Liver (tissue), 9 donors: ENCODE data around the gene TRAF7. TPM values are rescaled to one million over a fixed set of nuclear protein-coding genes. Genes with fewer than 3 reads are reported as not detected.

ENCODE experiments used
- DNase-seq: peaks from one replicate; pipeline ENCODE4 v3.0.0-alpha.2; 2017; ENCODE audit warnings: low spot score
- H3K27ac ChIP-seq, 2 donors: one replicate each; pipeline ENCODE4 v1.7.0; 2013; ENCODE audit warnings: inconsistent platforms in 2 of 2, low read length in 2 of 2, control low read depth in 1 of 2, low read depth in 1 of 2, mild to moderate bottlenecking in 1 of 2
- H3K27me3 ChIP-seq, 4 donors: one replicate each; pipeline versions ENCODE4 v1.6.1 to v1.7.0; 2013; ENCODE audit warnings: low read length in 3 of 4, inconsistent platforms in 1 of 4, mild to moderate bottlenecking in 1 of 4, moderate library complexity in 1 of 4; ENCODE audit not compliant: control insufficient read depth in 4 of 4, insufficient read depth in 4 of 4
- H3K36me3 ChIP-seq, 4 donors: one replicate each; pipeline versions ENCODE4 v1.6.1 to v1.7.0; 2013; ENCODE audit warnings: low read length in 3 of 4, mild to moderate bottlenecking in 3 of 4, low read depth in 1 of 4, moderate library complexity in 1 of 4; ENCODE audit not compliant: control insufficient read depth in 4 of 4, insufficient read depth in 3 of 4
- H3K4me1 ChIP-seq, 4 donors: one replicate each; pipeline versions ENCODE4 v1.6.1 to v1.7.0; 2013; ENCODE audit warnings: low read length in 3 of 4, mild to moderate bottlenecking in 3 of 4, moderate library complexity in 1 of 4; ENCODE audit not compliant: control insufficient read depth in 4 of 4, insufficient read depth in 4 of 4
- H3K4me3 ChIP-seq, 3 donors: one replicate each; pipeline versions ENCODE4 v1.6.1 to v1.7.0; 2013; ENCODE audit warnings: low read length in 3 of 3, control low read depth in 1 of 3, low read depth in 1 of 3, mild to moderate bottlenecking in 1 of 3
- H3K9ac ChIP-seq, 2 donors: one replicate each; pipeline ENCODE4 v1.7.0; 2013; ENCODE audit warnings: low read length in 2 of 2, mild to moderate bottlenecking in 2 of 2, moderate library complexity in 2 of 2, control low read depth in 1 of 2, low read depth in 1 of 2
- H3K9me3 ChIP-seq, 4 donors: one replicate each; pipeline versions ENCODE4 v1.6.1 to v1.7.0; 2013; ENCODE audit warnings: low read length in 3 of 4; ENCODE audit not compliant: control insufficient read depth in 4 of 4
- CTCF ChIP-seq: fragments of 150-350 bp; IDR thresholded peaks from 2 replicates; pipeline ENCODE4 v1.5.1; 2017; ENCODE audit warnings: improper control_type of control experiment, low read depth, low read length; ENCODE audit not compliant: missing input control
- EGR1 ChIP-seq, 2 donors: IDR thresholded peaks; 2 replicates each; pipeline ENCODE4 v1.6.1; 2016 to 2018; ENCODE audit warnings: antibody characterized with exemption in 2 of 2, low read depth in 2 of 2
- FOXA1 ChIP-seq: IDR thresholded peaks from 2 replicates; pipeline ENCODE4 v1.6.1; 2016; ENCODE audit warnings: antibody characterized with exemption
- FOXA2 ChIP-seq: IDR thresholded peaks from 2 replicates; pipeline ENCODE4 v1.6.1; 2016; ENCODE audit warnings: antibody characterized with exemption
- GABPA ChIP-seq, 2 donors: IDR thresholded peaks in 1 of 2; conservative IDR thresholded peaks in 1 of 2; 2 replicates each; pipeline ENCODE4 v1.6.1; 2016; ENCODE audit warnings: antibody characterized with exemption in 2 of 2, mild to moderate bottlenecking in 1 of 2, moderate library complexity in 1 of 2
- HNF4A ChIP-seq, 2 donors: conservative IDR thresholded peaks; 2 replicates each; pipeline ENCODE4 v1.6.1; 2016; ENCODE audit warnings: antibody characterized with exemption in 2 of 2, mild to moderate bottlenecking in 2 of 2
- HNF4G ChIP-seq: IDR thresholded peaks from 2 replicates; pipeline ENCODE4 v1.6.1; 2016; ENCODE audit warnings: antibody characterized with exemption
- JUND ChIP-seq, 2 donors: IDR thresholded peaks; 2 replicates each; pipeline ENCODE4 v1.6.1; 2016; ENCODE audit warnings: antibody characterized with exemption in 2 of 2
- NR2F2 ChIP-seq: IDR thresholded peaks from 2 replicates; pipeline ENCODE4 v1.6.1; 2016; ENCODE audit warnings: antibody characterized with exemption
- RAD21 ChIP-seq, 2 donors: IDR thresholded peaks; 2 replicates each; pipeline ENCODE4 v1.6.1; 2016; ENCODE audit warnings: antibody characterized with exemption in 2 of 2, mild to moderate bottlenecking in 2 of 2
- REST ChIP-seq: IDR thresholded peaks from 2 replicates; pipeline ENCODE4 v1.6.1; 2016; ENCODE audit warnings: antibody characterized with exemption, mild to moderate bottlenecking
- RXRA ChIP-seq, 2 donors: IDR thresholded peaks; 2 replicates each; pipeline ENCODE4 v1.6.1; 2017 to 2018; ENCODE audit warnings: antibody characterized with exemption in 2 of 2, mild to moderate bottlenecking in 1 of 2
- SP1 ChIP-seq: IDR thresholded peaks from 2 replicates; pipeline ENCODE4 v1.6.1; 2018; ENCODE audit warnings: antibody characterized with exemption, mild to moderate bottlenecking
- TAF1 ChIP-seq: conservative IDR thresholded peaks from 2 replicates; pipeline ENCODE4 v1.6.1; 2016; ENCODE audit warnings: antibody characterized with exemption, mild to moderate bottlenecking
- YY1 ChIP-seq: IDR thresholded peaks from 2 replicates; pipeline ENCODE4 v1.6.1; 2016; ENCODE audit warnings: antibody characterized with exemption, mild to moderate bottlenecking
- ZBTB33 ChIP-seq: IDR thresholded peaks from 2 replicates; pipeline ENCODE4 v1.6.1; 2016; ENCODE audit warnings: antibody characterized with exemption
- WGBS: extraction: QIAGEN DNeasy Blood & Tissue Kit; methylation state at CpG from one replicate; pipeline ENCODE4 v1.1.7; 2013; 5-methylcytosine and 5-hydroxymethylcytosine counted together
- polyA plus RNA-seq, 2 donors: library from polyadenylated mRNA; stranded (reverse) in 1 of 2; unstranded in 1 of 2; fragments of 200-250 nt in 1 of 2; fragments of >200 nt in 1 of 2; fragmentation: Nextera tagmentation in 1 of 2; extraction: Ambion mirVana in 1 of 2; gene quantifications; one replicate each; pipeline versions ENCODE4 v1.2.1 to v1.2.3, GENCODE V29; 2013 to 2015
- total RNA-seq, 2 donors: library from RNA; depleted of rRNA; stranded (reverse); fragments of >200 nt; gene quantifications; one replicate each; pipeline ENCODE4 v1.2.3, GENCODE V29; 2014
- TF ChIP-seq, protein P1 (sequence below): IDR thresholded peaks from 2 replicates; pipeline ENCODE4 v1.6.1; 2016; ENCODE audit warnings: antibody characterized with exemption
- TF ChIP-seq, protein P2 (sequence below): IDR thresholded peaks from 2 replicates; pipeline ENCODE4 v1.6.1; 2016; ENCODE audit warnings: antibody characterized with exemption
- donor health status: healthy.
- donor health status: healthy.
- donor health status: healthy.
- donor health status: healthy.
- donor health status: healthy.

The TRAF7 gene
- total and polyA plus RNA-seq, 4 donors = 14.7 to 36.6 (median 34.0) TPM

- Histone ChIP-seq H3K4me1 (peaks cover 8 to 18% (median 13%) of the 10 kb centered on the region in 4 donors), H3K4me3 (peak overlapping the region in 1 of 3 donors; percentile 4), H3K27ac (peak overlapping the region in 1 of 2 donors; percentile 3), H3K27me3 (no peaks in the 10 kb centered on the region), H3K36me3 (peaks cover 15 to 54% (median 26%) of the 10 kb centered on the region in 4 donors), H3K9me3 (no peaks in the 10 kb centered on the region), H3K9ac (no peak overlapping the region)
- 92% methylated on average over 47 of the region's 47 CpGs for WGBS
- no peak for TF ChIP-seq RAD21 (IDR thresholded peaks at IDR 0.05)
- TF ChIP-seq, protein P1, sequence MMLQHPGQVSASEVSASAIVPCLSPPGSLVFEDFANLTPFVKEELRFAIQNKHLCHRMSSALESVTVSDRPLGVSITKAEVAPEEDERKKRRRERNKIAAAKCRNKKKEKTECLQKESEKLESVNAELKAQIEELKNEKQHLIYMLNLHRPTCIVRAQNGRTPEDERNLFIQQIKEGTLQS = no peak
- no peak for DNase-seq
Measured at GRCh38 chr16:2170587-2171435, 15.2 kb downstream of the TRAF7 start.

- H3K36me3 ChIP-seq = peaks cover 17 to 62% (median 29%) of the 10 kb centered on the region in 4 donors
- H3K9ac ChIP-seq = no peak overlapping the region
- no peaks in the 10 kb centered on the region for H3K9me3 ChIP-seq
- no peak overlapping the region for H3K27ac ChIP-seq
- 93% methylated on average over 28 of the region's 28 CpGs for WGBS
- no peak for DNase-seq
- H3K4me3 ChIP-seq = no peak overlapping the region
- TF ChIP-seq RAD21 (IDR thresholded peaks at IDR 0.05) (no peak), CTCF (no peak), RXRA (IDR thresholded peaks at IDR 0.05) (no peak), HNF4A (conservative IDR thresholded peaks at IDR 0.05) (no peak), YY1 (no peak), SP1 (no peak), FOXA2 (no peak), REST (no peak), HNF4G (no peak), ZBTB33 (no peak), FOXA1 (no peak), EGR1 (IDR thresholded peaks at IDR 0.05; ENCODE audit: low read depth in 2 of 2) (no peak), GABPA (IDR thresholded peaks at IDR 0.05 in 1 of 2, conservative IDR thresholded peaks at IDR 0.05 in 1 of 2) (no peak), JUND (IDR thresholded peaks at IDR 0.05) (no peak), NR2F2 (no peak), TAF1 (no peak)
- TF ChIP-seq, protein P2, sequence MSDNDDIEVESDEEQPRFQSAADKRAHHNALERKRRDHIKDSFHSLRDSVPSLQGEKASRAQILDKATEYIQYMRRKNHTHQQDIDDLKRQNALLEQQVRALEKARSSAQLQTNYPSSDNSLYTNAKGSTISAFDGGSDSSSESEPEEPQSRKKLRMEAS = no peak
- TF ChIP-seq, protein P1 = no peak
- no peaks in the 10 kb centered on the region for H3K27me3 ChIP-seq
- H3K4me1 ChIP-seq = peaks cover 1 to 10% (median 7%) of the 10 kb centered on the region in 4 donors
Measured at GRCh38 chr16:2171601-2172178, 16.1 kb downstream of the TRAF7 start.
